Calu3 (cell line): ENCODE measurements around the gene CNTNAP2. TPM values are rescaled to one million over a fixed set of nuclear protein-coding genes. Genes with fewer than 3 reads are reported as not detected.

Experiments
- BruUV-seq: library from RNA; stranded (reverse); fragments of 400-500 nt; replicated peaks from 2 replicates; lab custom pipeline; 2021; lab: Mats Ljungman, UMichigan
- CTCF ChIA-PET: fragments of 300-600 bp; sonication (Branson Sonifier 250); formaldehyde crosslinking; loops from one replicate; lab custom pipeline; 2022; ENCODE audit warnings: antibody characterized with exemption; lab: Charles Lee
- DNase-seq: peaks from one replicate; pipeline ENCODE4 v3.0.0; 2022
- H3K27ac Mint-ChIP-seq: one replicate; pipeline ENCODE4 v1.8.0; 2022; ENCODE audit warnings: mixed read lengths; ENCODE audit not compliant: unreplicated experiment
- H3K27me3 Mint-ChIP-seq: one replicate; pipeline ENCODE4 v1.8.0; 2022; ENCODE audit warnings: mixed read lengths; ENCODE audit not compliant: unreplicated experiment
- H3K36me3 Mint-ChIP-seq: one replicate; pipeline ENCODE4 v1.8.0; 2022; ENCODE audit warnings: mild to moderate bottlenecking, moderate library complexity, mixed read lengths; ENCODE audit not compliant: insufficient read depth, unreplicated experiment
- H3K4me1 Mint-ChIP-seq: one replicate; pipeline ENCODE4 v1.8.0; 2022; ENCODE audit warnings: mild to moderate bottlenecking, low read depth, mixed read lengths; ENCODE audit not compliant: unreplicated experiment
- H3K4me3 Mint-ChIP-seq: one replicate; pipeline ENCODE4 v1.8.0; 2022; ENCODE audit warnings: mild to moderate bottlenecking, low read depth, moderate library complexity, mixed read lengths; ENCODE audit not compliant: unreplicated experiment
- H3K9me3 Mint-ChIP-seq: one replicate; pipeline ENCODE4 v1.8.0; 2022; ENCODE audit warnings: low read depth, mixed read lengths; ENCODE audit not compliant: unreplicated experiment
- intact Hi-C: fragments of 100-400 bp; cut with micrococcal nuclease; formaldehyde crosslinking; loops from one replicate; pipeline ENCODE4 v1.10.0; 2022; ENCODE audit not compliant: unreplicated experiment
- total RNA-seq: library from RNA; stranded (reverse); gene quantifications from 2 replicates; pipeline ENCODE4 v1.2.3, GENCODE V29; 2022
- TF ChIP-seq, protein P1 (sequence below): fragments of 200-600 bp; IDR thresholded peaks from one replicate; pipeline ENCODE4 v1.8.0; 2022; ENCODE audit warnings: antibody characterized with exemption; ENCODE audit not compliant: unreplicated experiment

The CNTNAP2 gene
- total RNA-seq, 1 experiment from 2014 or later, result 1.1 TPM

DNA sequence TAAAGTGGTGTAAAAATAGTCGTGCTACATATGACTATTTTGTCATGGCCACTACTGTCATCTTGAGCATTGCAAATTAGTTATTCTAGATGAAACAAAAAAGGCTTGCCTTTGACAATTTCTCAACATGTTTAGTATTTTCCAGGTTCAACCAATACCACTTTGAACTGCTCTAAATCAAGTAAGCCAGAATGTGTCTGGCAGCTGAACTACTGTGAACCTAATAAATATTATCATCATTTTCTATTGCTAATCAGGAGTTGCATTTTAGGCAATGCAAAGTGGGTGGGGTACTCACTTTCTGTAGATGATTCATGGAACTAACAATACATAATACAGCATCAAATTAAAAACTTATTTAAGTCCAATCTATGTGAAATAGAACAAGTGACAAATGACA lies 877.2 kb downstream of the CNTNAP2 start:
- TF ChIP-seq, protein P1, sequence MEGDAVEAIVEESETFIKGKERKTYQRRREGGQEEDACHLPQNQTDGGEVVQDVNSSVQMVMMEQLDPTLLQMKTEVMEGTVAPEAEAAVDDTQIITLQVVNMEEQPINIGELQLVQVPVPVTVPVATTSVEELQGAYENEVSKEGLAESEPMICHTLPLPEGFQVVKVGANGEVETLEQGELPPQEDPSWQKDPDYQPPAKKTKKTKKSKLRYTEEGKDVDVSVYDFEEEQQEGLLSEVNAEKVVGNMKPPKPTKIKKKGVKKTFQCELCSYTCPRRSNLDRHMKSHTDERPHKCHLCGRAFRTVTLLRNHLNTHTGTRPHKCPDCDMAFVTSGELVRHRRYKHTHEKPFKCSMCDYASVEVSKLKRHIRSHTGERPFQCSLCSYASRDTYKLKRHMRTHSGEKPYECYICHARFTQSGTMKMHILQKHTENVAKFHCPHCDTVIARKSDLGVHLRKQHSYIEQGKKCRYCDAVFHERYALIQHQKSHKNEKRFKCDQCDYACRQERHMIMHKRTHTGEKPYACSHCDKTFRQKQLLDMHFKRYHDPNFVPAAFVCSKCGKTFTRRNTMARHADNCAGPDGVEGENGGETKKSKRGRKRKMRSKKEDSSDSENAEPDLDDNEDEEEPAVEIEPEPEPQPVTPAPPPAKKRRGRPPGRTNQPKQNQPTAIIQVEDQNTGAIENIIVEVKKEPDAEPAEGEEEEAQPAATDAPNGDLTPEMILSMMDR, result no peak
- H3K36me3 Mint-ChIP-seq, result no peaks in the 10 kb centered on the region
- H3K4me1 Mint-ChIP-seq, result no peaks in the 10 kb centered on the region
- no peak overlapping the region for H3K27ac Mint-ChIP-seq
- CTCF ChIA-PET, result no interaction called here
- intact Hi-C loops, result no loop called here
- no peaks in the 10 kb centered on the region for H3K27me3 Mint-ChIP-seq
- H3K9me3 Mint-ChIP-seq, result peaks cover 15% of the 10 kb centered on the region
- no TSS peak for BruUV-seq
- H3K4me3 Mint-ChIP-seq, result no peak overlapping the region
- no peak for DNase-seq

DNA sequence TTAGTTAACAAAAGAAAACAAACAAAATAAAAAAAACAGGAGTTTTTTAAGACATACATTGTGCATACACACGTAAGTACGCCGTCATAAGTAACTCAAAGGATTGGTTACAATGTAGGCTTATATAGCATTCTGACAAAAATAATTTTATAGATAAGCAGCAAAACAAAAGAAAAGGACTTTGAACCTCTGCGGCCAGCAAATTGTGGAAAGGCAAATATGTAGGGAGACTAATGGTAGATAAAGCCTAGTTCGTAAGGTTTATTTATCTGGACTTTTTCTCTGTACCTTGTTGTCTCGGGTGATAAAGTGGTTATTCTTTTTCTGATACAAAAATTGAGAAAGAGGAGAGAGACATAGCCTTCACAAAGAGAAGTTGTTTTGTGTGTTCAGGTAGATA lies 891.9 kb downstream of the CNTNAP2 start:
- no peaks in the 10 kb centered on the region for H3K27me3 Mint-ChIP-seq
- DNase-seq, result no peak
- peaks cover 9% of the 10 kb centered on the region for H3K9me3 Mint-ChIP-seq
- intact Hi-C loops, result no loop called here
- H3K4me3 Mint-ChIP-seq, result no peak overlapping the region
- CTCF ChIA-PET, result no interaction called here
- H3K27ac Mint-ChIP-seq, result no peak overlapping the region
- H3K36me3 Mint-ChIP-seq, result no peaks in the 10 kb centered on the region
- TF ChIP-seq, protein P1, result no peak
- no TSS peak for BruUV-seq
- H3K4me1 Mint-ChIP-seq, result no peaks in the 10 kb centered on the region

DNA sequence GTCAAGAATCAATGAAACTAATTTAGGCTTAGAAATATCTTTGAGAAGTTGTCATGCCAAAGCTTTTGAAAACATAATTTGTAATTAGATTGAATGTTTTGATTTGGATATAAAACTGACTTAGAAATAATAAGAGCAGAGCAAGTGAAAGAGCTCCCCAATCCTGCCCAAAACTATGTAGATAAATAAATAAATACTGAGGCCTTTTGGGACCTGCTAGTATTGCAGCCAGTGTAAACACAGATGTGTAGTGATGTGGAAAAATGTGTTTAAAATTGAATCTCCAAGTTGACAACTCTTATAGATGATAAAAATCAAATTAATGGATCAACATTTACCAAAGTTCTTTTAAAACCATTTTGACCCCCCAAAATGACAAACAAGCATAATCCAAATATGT lies 896.1 kb downstream of the CNTNAP2 start:
- H3K9me3 Mint-ChIP-seq, result peaks cover 11% of the 10 kb centered on the region
- H3K27ac Mint-ChIP-seq, result no peak overlapping the region
- BruUV-seq, result no TSS peak
- CTCF ChIA-PET, result no interaction called here
- H3K4me1 Mint-ChIP-seq, result no peaks in the 10 kb centered on the region
- H3K36me3 Mint-ChIP-seq, result no peaks in the 10 kb centered on the region
- H3K4me3 Mint-ChIP-seq, result no peak overlapping the region
- no peaks in the 10 kb centered on the region for H3K27me3 Mint-ChIP-seq
- intact Hi-C loops, result no loop called here
- DNase-seq, result no peak
- TF ChIP-seq, protein P1, result no peak

DNA sequence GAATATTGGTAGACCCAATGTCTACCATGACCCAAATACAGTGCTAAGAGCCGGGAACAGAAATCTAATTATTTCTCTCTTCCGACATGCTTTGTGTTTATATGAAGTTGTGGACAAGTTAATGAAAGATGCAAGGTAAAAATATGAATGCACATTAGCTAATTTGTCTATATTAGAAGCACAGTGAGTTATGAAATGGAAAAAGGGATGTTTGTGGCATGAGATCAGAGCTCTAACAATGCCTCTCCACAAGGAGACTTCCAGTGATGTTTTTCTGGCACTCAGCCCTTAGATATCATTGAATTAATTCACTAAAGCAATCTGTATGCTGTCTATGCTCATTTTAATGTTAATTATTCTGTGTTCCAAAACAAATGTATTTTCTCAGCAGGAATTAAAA lies 897.2 kb downstream of the CNTNAP2 start:
- Mint-ChIP-seq H3K27ac (no peak overlapping the region), H3K4me3 (no peak overlapping the region), H3K4me1 (no peaks in the 10 kb centered on the region), H3K27me3 (no peaks in the 10 kb centered on the region), H3K9me3 (peaks cover 11% of the 10 kb centered on the region), H3K36me3 (no peaks in the 10 kb centered on the region)
- intact Hi-C loops, result no loop called here
- TF ChIP-seq, protein P1, result no peak
- CTCF ChIA-PET, result interaction anchor here (0.6 kb wide), 1 partner anchor 9 kb away, joined by 4 read pairs; no protein-coding TSS in a partner anchor
- no peak for DNase-seq
- no TSS peak for BruUV-seq
